HepG2 (cell line): Measurements from ENCODE around the gene ZBTB1. TPM values are rescaled to one million over a fixed set of nuclear protein-coding genes. Genes with fewer than 3 reads are reported as not detected.
A peak's percentile ranks its signal among the peaks of the same experiment; 100 is the strongest.

Experiments
- AFF4 ChIP-seq: sonication (generic); formaldehyde crosslinking; IDR thresholded peaks from 2 replicates; pipeline ENCODE4 v1.4.0; 2020; ENCODE audit warnings: missing genetic modification reagents
- BCL3 ChIP-seq: sonication (generic); formaldehyde crosslinking; IDR thresholded peaks from 2 replicates; pipeline ENCODE4 v1.5.1; 2020; ENCODE audit warnings: mild to moderate bottlenecking, missing genetic modification reagents, moderate library complexity
- GMEB1 ChIP-seq: sonication (generic); formaldehyde crosslinking; IDR thresholded peaks from 2 replicates; pipeline ENCODE4 v1.5.1; 2020; ENCODE audit warnings: missing genetic modification reagents, mild to moderate bottlenecking, borderline replicate concordance
- HHEX ChIP-seq: IDR thresholded peaks from 2 replicates; pipeline ENCODE4 v1.6.1; 2016; ENCODE audit warnings: control low read depth
- IKZF5 ChIP-seq: IDR thresholded peaks from 2 replicates; pipeline ENCODE4 v1.6.1; 2018; ENCODE audit warnings: missing genetic modification reagents, mild to moderate bottlenecking, missing compliant biosample characterization
- IRX3 ChIP-seq: sonication (generic); formaldehyde crosslinking; IDR thresholded peaks from 2 replicates; pipeline ENCODE4 v1.8.1; 2023; ENCODE audit warnings: mild to moderate bottlenecking, low read depth, missing genetic modification reagents, borderline replicate concordance
- KAT8 ChIP-seq: IDR thresholded peaks from 2 replicates; pipeline ENCODE4 v1.6.1; 2016; ENCODE audit warnings: missing genetic modification reagents, missing compliant biosample characterization
- NAIF1 ChIP-seq: sonication (generic); formaldehyde crosslinking; IDR thresholded peaks from 2 replicates; pipeline ENCODE4 v1.5.0; 2020; ENCODE audit warnings: mild to moderate bottlenecking, missing genetic modification reagents, borderline replicate concordance
- RBFOX2 ChIP-seq: fragments of 200-400 bp; formaldehyde crosslinking; IDR thresholded peaks from 2 replicates; pipeline ENCODE4 v1.6.1; 2017; ENCODE audit warnings: low read depth, mild to moderate bottlenecking, low read length
- RBM39 ChIP-seq: fragments of 200-400 bp; formaldehyde crosslinking; IDR thresholded peaks from one replicate; pipeline ENCODE4 v1.6.1; 2018; ENCODE audit warnings: antibody characterized with exemption, mild to moderate bottlenecking, low read depth, low read length; ENCODE audit not compliant: poor library complexity, severe bottlenecking
- SIN3B ChIP-seq: fragments of 150-350 bp; IDR thresholded peaks from 2 replicates; pipeline ENCODE4 v1.6.1; 2014; ENCODE audit warnings: low read length
- SMAD9 ChIP-seq: sonication (generic); formaldehyde crosslinking; IDR thresholded peaks from 2 replicates; pipeline ENCODE4 v1.5.1; 2020; ENCODE audit warnings: mild to moderate bottlenecking, missing genetic modification reagents
- THRA ChIP-seq: sonication (generic); formaldehyde crosslinking; IDR thresholded peaks from 2 replicates; pipeline ENCODE4 v1.4.0; 2020; ENCODE audit warnings: missing genetic modification reagents, borderline replicate concordance
- U2AF2 ChIP-seq: fragments of 200-400 bp; formaldehyde crosslinking; IDR thresholded peaks from 2 replicates; pipeline ENCODE4 v1.6.1; 2017; ENCODE audit warnings: low read depth, mild to moderate bottlenecking, low read length
- YY1 ChIP-seq: IDR thresholded peaks from 2 replicates; pipeline ENCODE4 v1.6.1; 2011; ENCODE audit warnings: low read length, low read depth, moderate library complexity, mild to moderate bottlenecking; ENCODE audit not compliant: insufficient read depth, insufficient replicate concordance
- ZFP36L2 ChIP-seq: sonication (generic); formaldehyde crosslinking; IDR thresholded peaks from 2 replicates; pipeline ENCODE4 v1.4.0; 2020; ENCODE audit warnings: missing genetic modification reagents
- ZNF12 ChIP-seq: sonication (generic); formaldehyde crosslinking; IDR thresholded peaks from 2 replicates; pipeline ENCODE4 v1.5.0; 2020; ENCODE audit warnings: missing genetic modification reagents
- ZSCAN25 ChIP-seq: sonication (generic); formaldehyde crosslinking; IDR thresholded peaks from 2 replicates; pipeline ENCODE4 v1.8.0; 2022; ENCODE audit warnings: mild to moderate bottlenecking, missing genetic modification reagents
- polyA plus RNA-seq, 8 experiments: library from polyadenylated mRNA; depleted of rRNA in 3 of 8; stranded (reverse) in 7 of 8; unstranded in 1 of 8; fragments of >200 nt; fragmentation: Illumina TruSeq in 4 of 8; extraction: Trizol in 4 of 8; gene quantifications; 2 replicates each; pipeline versions ENCODE4 v1.2.1 to v1.2.3, GENCODE V29; 2011 to 2016; ENCODE audit warnings: low read depth in 4 of 8, missing spikeins in 1 of 8, mixed read lengths in 1 of 8; ENCODE audit not compliant: insufficient read depth in 1 of 8
- total RNA-seq, 5 experiments: library from RNA; depleted of rRNA; stranded (reverse); fragments of >200 nt; fragmentation: Illumina TruSeq; extraction: Trizol; gene quantifications; 2 replicates each; pipeline ENCODE4 v1.2.3, GENCODE V29; 2016; ENCODE audit warnings: low read depth in 1 of 5

ZBTB1 gene
- total and polyA plus RNA-seq, 2 of the 13 experiments (the other 11 are each of a cell fraction or from before 2014, with no cell fraction given), result 18.8 to 22.6 TPM

- TF ChIP-seq AFF4 (CRISPR knock-in tag) (no peak), YY1 (peak; percentile 26), RBM39 (peak; percentile 53), IKZF5 (CRISPR knock-in tag) (peak; percentile 68; the same call in 1 of the 2 replicates), RBFOX2 (peak; percentile 37; the same call in 1 of the 2 replicates), BCL3 (CRISPR knock-in tag) (0 out of 2 replicates have a peak, but pooled peaks have one; percentile 27), ZNF12 (CRISPR knock-in tag) (no peak), ZSCAN25 (CRISPR knock-in tag) (no peak), HHEX (no peak), U2AF2 (no peak), GMEB1 (CRISPR knock-in tag) (peak; percentile 89), NAIF1 (no peak), SMAD9 (CRISPR knock-in tag) (no peak), SIN3B (no peak), IRX3 (CRISPR knock-in tag) (no peak), ZFP36L2 (CRISPR knock-in tag) (no peak), KAT8 (CRISPR knock-in tag) (peak; percentile 42), THRA (CRISPR knock-in tag) (peak; percentile 34; the same call in 1 of the 2 replicates)
Observed at GRCh38 chr14:64540208-64541202, 35.9 kb downstream of the ZBTB1 start, which contains the start of gene HSPA2 (continued).
